ENCODE measurements around the gene LAMP1. TPM values are rescaled to one million over a fixed set of nuclear protein-coding genes. Genes with fewer than 3 reads are reported as not detected.
"Not testable (repeated sequence)": the region's sequence is repeated elsewhere in the genome, so short reads cannot be mapped to it uniquely, and the experiment has no call there.

Gene LAMP1
- total and polyA plus RNA-seq, 2 donors = 50.7 to 85.4 TPM

- 97% methylated on average over 7 of the region's 7 CpGs for whole genome bisulfite sequencing
- no peak for DNase-seq (ENCODE audit: low read depth in 6 of 9, low spot score in 9 of 9)
- no peaks in the 10 kb centered on the region for H3K4me1 ChIP-seq (ENCODE audit: control insufficient read depth in 2 of 2, insufficient read depth in 2 of 2, low read length in 2 of 2)
- H3K9me3 ChIP-seq (ENCODE audit: control insufficient read depth in 2 of 2, insufficient read depth in 1 of 2, low read length in 1 of 2) = peaks cover 4 to 35% of the 10 kb centered on the region in 2 donors
- no peaks in the 10 kb centered on the region for H3K36me3 ChIP-seq (ENCODE audit: control insufficient read depth in 2 of 2, insufficient read depth in 2 of 2, low read length in 1 of 2)
- no peak overlapping the region for H3K27ac ChIP-seq (ENCODE audit: low read depth in 1 of 2, low read length in 1 of 2)
- no peak overlapping the region for H3K4me3 ChIP-seq (ENCODE audit: low read length in 2 of 2)
- H3K27me3 ChIP-seq (ENCODE audit: control insufficient read depth in 2 of 2, insufficient read depth in 1 of 2, low read length in 1 of 2) = no peaks in the 10 kb centered on the region
Measured at GRCh38 chr13:113343692-113343968, 46.6 kb downstream of the LAMP1 start.

- no peak for DNase-seq (ENCODE audit: low read depth in 6 of 9, low spot score in 9 of 9)
- Histone ChIP-seq H3K36me3 (ENCODE audit: control insufficient read depth in 2 of 2, insufficient read depth in 2 of 2, low read length in 1 of 2) (no peaks in the 10 kb centered on the region), H3K4me3 (ENCODE audit: low read length in 2 of 2) (no peak overlapping the region), H3K27ac (ENCODE audit: low read depth in 1 of 2, low read length in 1 of 2) (no peak overlapping the region), H3K9me3 (ENCODE audit: control insufficient read depth in 2 of 2, insufficient read depth in 1 of 2, low read length in 1 of 2) (peaks cover 4 to 38% of the 10 kb centered on the region in 2 donors), H3K27me3 (ENCODE audit: control insufficient read depth in 2 of 2, insufficient read depth in 1 of 2, low read length in 1 of 2) (no peaks in the 10 kb centered on the region), H3K4me1 (ENCODE audit: control insufficient read depth in 2 of 2, insufficient read depth in 2 of 2, low read length in 2 of 2) (no peaks in the 10 kb centered on the region)
- WGBS = 96% methylated on average over 17 of the region's 17 CpGs
Measured at GRCh38 chr13:113345486-113345885, 48.4 kb downstream of the LAMP1 start.

- H3K36me3 ChIP-seq (ENCODE audit: control insufficient read depth in 2 of 2, insufficient read depth in 2 of 2, low read length in 1 of 2); H3K4me1 ChIP-seq (ENCODE audit: control insufficient read depth in 2 of 2, insufficient read depth in 2 of 2, low read length in 2 of 2); H3K27ac ChIP-seq (ENCODE audit: low read depth in 1 of 2, low read length in 1 of 2); DNase-seq (ENCODE audit: low read depth in 6 of 9, low spot score in 9 of 9); H3K4me3 ChIP-seq (ENCODE audit: low read length in 2 of 2); H3K27me3 ChIP-seq (ENCODE audit: control insufficient read depth in 2 of 2, insufficient read depth in 1 of 2, low read length in 1 of 2): not testable (repeated sequence)
- H3K9me3 ChIP-seq (ENCODE audit: control insufficient read depth in 2 of 2, insufficient read depth in 1 of 2, low read length in 1 of 2) = peaks cover 4 to 38% of the 10 kb centered on the region in 2 donors
- 96% methylated on average over 19 of the region's 19 CpGs for WGBS
Measured at GRCh38 chr13:113347736-113348225, 50.7 kb downstream of the LAMP1 start.

- Histone ChIP-seq H3K9me3 (ENCODE audit: control insufficient read depth in 2 of 2, insufficient read depth in 1 of 2, low read length in 1 of 2) (peaks cover 4 to 34% of the 10 kb centered on the region in 2 donors), H3K4me1 (ENCODE audit: control insufficient read depth in 2 of 2, insufficient read depth in 2 of 2, low read length in 2 of 2) (no peaks in the 10 kb centered on the region)
Measured at GRCh38 chr13:113348591-113348990, 51.6 kb downstream of the LAMP1 start.

GRCh38 chr13:113349050-113349449 is 52.0 kb downstream of the LAMP1 start:
- 94% methylated on average over 6 of the region's 6 CpGs for WGBS
- no peak overlapping the region for H3K4me3 ChIP-seq (ENCODE audit: low read length in 2 of 2)
- no peaks in the 10 kb centered on the region for H3K36me3 ChIP-seq (ENCODE audit: control insufficient read depth in 2 of 2, insufficient read depth in 2 of 2, low read length in 1 of 2)
- peaks cover 4 to 33% of the 10 kb centered on the region in 2 donors for H3K9me3 ChIP-seq (ENCODE audit: control insufficient read depth in 2 of 2, insufficient read depth in 1 of 2, low read length in 1 of 2)
- DNase-seq (ENCODE audit: low read depth in 6 of 9, low spot score in 9 of 9) = no peak
- no peaks in the 10 kb centered on the region for H3K4me1 ChIP-seq (ENCODE audit: control insufficient read depth in 2 of 2, insufficient read depth in 2 of 2, low read length in 2 of 2)
- H3K27ac ChIP-seq (ENCODE audit: low read depth in 1 of 2, low read length in 1 of 2) = no peak overlapping the region
- no peaks in the 10 kb centered on the region for H3K27me3 ChIP-seq (ENCODE audit: control insufficient read depth in 2 of 2, insufficient read depth in 1 of 2, low read length in 1 of 2)

More at GRCh38 chr13:113348591-113348990, 51.6 kb downstream of the LAMP1 start:
- H3K4me3 ChIP-seq (ENCODE audit: low read length in 2 of 2) = no peak overlapping the region
- H3K27me3 ChIP-seq (ENCODE audit: control insufficient read depth in 2 of 2, insufficient read depth in 1 of 2, low read length in 1 of 2) = no peaks in the 10 kb centered on the region
- no peaks in the 10 kb centered on the region for H3K36me3 ChIP-seq (ENCODE audit: control insufficient read depth in 2 of 2, insufficient read depth in 2 of 2, low read length in 1 of 2)
- no peak overlapping the region for H3K27ac ChIP-seq (ENCODE audit: low read depth in 1 of 2, low read length in 1 of 2)
- WGBS = 96% methylated on average over 17 of the region's 17 CpGs
- DNase-seq (ENCODE audit: low read depth in 6 of 9, low spot score in 9 of 9) = no peak

GRCh38 chr13:113349491-113349890 is 52.5 kb downstream of the LAMP1 start:
- Histone ChIP-seq H3K4me3 (ENCODE audit: low read length in 2 of 2) (no peak overlapping the region), H3K4me1 (ENCODE audit: control insufficient read depth in 2 of 2, insufficient read depth in 2 of 2, low read length in 2 of 2) (no peaks in the 10 kb centered on the region), H3K27me3 (ENCODE audit: control insufficient read depth in 2 of 2, insufficient read depth in 1 of 2, low read length in 1 of 2) (no peaks in the 10 kb centered on the region), H3K9me3 (ENCODE audit: control insufficient read depth in 2 of 2, insufficient read depth in 1 of 2, low read length in 1 of 2) (peaks cover 4 to 33% of the 10 kb centered on the region in 2 donors), H3K27ac (ENCODE audit: low read depth in 1 of 2, low read length in 1 of 2) (no peak overlapping the region), H3K36me3 (ENCODE audit: control insufficient read depth in 2 of 2, insufficient read depth in 2 of 2, low read length in 1 of 2) (no peaks in the 10 kb centered on the region)
- 94% methylated on average over 15 of the region's 15 CpGs for WGBS
- DNase-seq (ENCODE audit: low read depth in 6 of 9, low spot score in 9 of 9) = no peak

- peaks cover 4 to 32% of the 10 kb centered on the region in 2 donors for H3K9me3 ChIP-seq (ENCODE audit: control insufficient read depth in 2 of 2, insufficient read depth in 1 of 2, low read length in 1 of 2)
- H3K36me3 ChIP-seq (ENCODE audit: control insufficient read depth in 2 of 2, insufficient read depth in 2 of 2, low read length in 1 of 2) = no peaks in the 10 kb centered on the region
- H3K4me3 ChIP-seq (ENCODE audit: low read length in 2 of 2) = no peak overlapping the region
- H3K4me1 ChIP-seq (ENCODE audit: control insufficient read depth in 2 of 2, insufficient read depth in 2 of 2, low read length in 2 of 2) = no peaks in the 10 kb centered on the region
- H3K27ac ChIP-seq (ENCODE audit: low read depth in 1 of 2, low read length in 1 of 2) = no peak overlapping the region
- no peak for DNase-seq (ENCODE audit: low read depth in 6 of 9, low spot score in 9 of 9)
- WGBS = 89% methylated on average over 32 of the region's 32 CpGs
- no peaks in the 10 kb centered on the region for H3K27me3 ChIP-seq (ENCODE audit: control insufficient read depth in 2 of 2, insufficient read depth in 1 of 2, low read length in 1 of 2)
Measured at GRCh38 chr13:113350065-113350937, 53.3 kb downstream of the LAMP1 start.

- H3K4me1 ChIP-seq (ENCODE audit: control insufficient read depth in 2 of 2, insufficient read depth in 2 of 2, low read length in 2 of 2) = no peaks in the 10 kb centered on the region
- H3K27me3 ChIP-seq (ENCODE audit: control insufficient read depth in 2 of 2, insufficient read depth in 1 of 2, low read length in 1 of 2) = no peaks in the 10 kb centered on the region
- peaks cover 4 to 25% of the 10 kb centered on the region in 2 donors for H3K9me3 ChIP-seq (ENCODE audit: control insufficient read depth in 2 of 2, insufficient read depth in 1 of 2, low read length in 1 of 2)
- no peak overlapping the region for H3K27ac ChIP-seq (ENCODE audit: low read depth in 1 of 2, low read length in 1 of 2)
- H3K36me3 ChIP-seq (ENCODE audit: control insufficient read depth in 2 of 2, insufficient read depth in 2 of 2, low read length in 1 of 2) = no peaks in the 10 kb centered on the region
- WGBS = 96% methylated on average over 20 of the region's 20 CpGs
- no peak overlapping the region for H3K4me3 ChIP-seq (ENCODE audit: low read length in 2 of 2)
- no peak for DNase-seq (ENCODE audit: low read depth in 6 of 9, low spot score in 9 of 9)
Measured at GRCh38 chr13:113350938-113351335, 53.9 kb downstream of the LAMP1 start.

GRCh38 chr13:113351514-113352026 is 54.5 kb downstream of the LAMP1 start:
- WGBS = 91% methylated on average over 17 of the region's 17 CpGs
- no peak overlapping the region for H3K27ac ChIP-seq (ENCODE audit: low read depth in 1 of 2, low read length in 1 of 2)
- no peaks in the 10 kb centered on the region for H3K36me3 ChIP-seq (ENCODE audit: control insufficient read depth in 2 of 2, insufficient read depth in 2 of 2, low read length in 1 of 2)

More at GRCh38 chr13:113351514-113352026, 54.5 kb downstream of the LAMP1 start:
- H3K9me3 ChIP-seq (ENCODE audit: control insufficient read depth in 2 of 2, insufficient read depth in 1 of 2, low read length in 1 of 2) = peaks cover 4 to 20% of the 10 kb centered on the region in 2 donors
- DNase-seq (ENCODE audit: low read depth in 6 of 9, low spot score in 9 of 9) = no peak
- H3K4me3 ChIP-seq (ENCODE audit: low read length in 2 of 2) = no peak overlapping the region
- no peaks in the 10 kb centered on the region for H3K4me1 ChIP-seq (ENCODE audit: control insufficient read depth in 2 of 2, insufficient read depth in 2 of 2, low read length in 2 of 2)
- H3K27me3 ChIP-seq (ENCODE audit: control insufficient read depth in 2 of 2, insufficient read depth in 1 of 2, low read length in 1 of 2) = no peaks in the 10 kb centered on the region

Measured in thymus (tissue), 11 donors.